Glomerular visceral epithelial cell (primary cell): Measurements from ENCODE around the gene TRAPPC10.
"Not testable (repeated sequence)": the region's sequence is repeated elsewhere in the genome, so short reads cannot be mapped to it uniquely, and the experiment has no call there.

ENCODE experiments used
- DNase-seq: peaks from one replicate; pipeline ENCODE4 v3.0.0-alpha.2; 2016; ENCODE audit errors: extremely low spot score

Gene TRAPPC10

DNA sequence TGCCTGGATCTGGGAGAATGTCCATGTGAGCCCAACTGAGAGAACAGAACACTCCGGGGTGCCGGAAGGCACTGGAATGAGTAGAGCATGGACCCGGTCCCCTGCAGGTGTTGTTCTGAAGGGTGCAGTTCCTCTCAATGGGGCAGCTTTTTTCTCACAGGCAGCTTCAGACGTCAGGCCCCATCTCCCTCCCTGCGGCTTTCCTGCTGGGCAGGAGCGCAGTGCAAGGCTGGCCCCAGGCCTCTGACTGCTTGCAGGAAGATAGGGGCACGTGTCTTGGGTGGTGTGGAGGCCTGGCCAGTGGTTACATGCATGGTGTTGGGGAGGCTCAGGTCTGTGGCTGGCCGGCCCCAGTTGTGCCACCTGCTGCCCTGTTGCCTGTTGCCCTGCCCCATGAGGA is 131.9 kb downstream of the TRAPPC10 start:
- not testable (repeated sequence) for DNase-seq

DNA sequence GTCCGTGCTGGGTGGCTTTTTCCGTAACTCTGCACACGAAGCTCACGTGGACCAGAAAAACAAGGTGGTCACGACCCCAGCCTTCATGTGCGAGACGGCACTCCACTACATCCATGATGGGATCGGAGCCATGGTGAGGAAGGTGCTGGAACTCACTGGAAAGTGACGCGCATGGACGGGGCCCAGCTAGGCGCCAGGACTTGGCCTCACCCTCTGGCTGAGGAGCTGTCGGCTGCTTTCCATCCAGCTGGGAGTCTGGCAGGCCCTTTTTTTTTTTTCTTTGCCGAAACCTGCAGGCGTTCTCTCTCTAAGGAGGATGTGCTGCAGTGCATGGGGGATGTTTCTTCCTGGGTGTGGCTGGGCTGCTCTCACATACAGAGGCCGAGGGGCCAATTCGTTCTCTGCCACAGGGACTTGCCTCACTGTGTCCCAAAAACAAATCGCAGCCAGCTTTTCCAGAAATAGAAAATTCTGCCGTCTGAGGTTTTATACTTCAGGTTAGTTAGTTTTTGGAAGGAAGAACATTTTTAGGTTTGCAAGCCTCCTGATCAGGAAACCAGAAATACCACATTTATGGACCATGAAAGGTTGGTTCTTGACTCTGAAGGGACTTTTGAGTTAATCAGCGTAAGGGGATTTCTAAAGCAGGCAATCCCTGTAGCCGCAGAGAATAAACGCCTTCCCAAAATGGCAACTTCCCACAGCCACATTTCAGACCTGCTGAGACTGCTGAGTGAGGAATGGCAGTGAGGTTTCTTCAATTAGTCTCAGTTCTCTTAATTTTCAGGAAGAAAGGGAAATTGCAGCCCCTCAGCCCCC is 132.9 kb downstream of the TRAPPC10 start:
- DNase-seq: not testable (repeated sequence)

DNA sequence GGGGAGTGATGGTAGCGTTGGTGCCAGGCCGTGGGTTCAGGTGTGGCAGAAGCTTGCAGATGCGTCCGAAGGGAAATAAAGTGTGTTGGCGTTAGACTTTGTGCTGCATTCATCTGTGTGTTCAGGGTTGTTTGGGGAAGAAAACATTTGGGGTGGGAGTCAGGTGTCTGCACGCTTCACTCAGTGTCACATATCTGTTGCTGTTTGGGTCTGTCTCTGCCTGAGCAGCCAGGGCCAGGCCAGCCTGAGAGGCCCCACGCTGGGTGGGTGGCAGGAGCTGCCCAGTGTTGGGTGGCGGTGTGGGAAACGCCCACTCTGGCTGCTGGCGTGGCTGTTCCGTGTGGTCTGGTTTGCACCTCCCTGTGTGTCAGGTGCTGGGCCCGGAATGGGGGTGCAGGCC is 133.5 kb downstream of the TRAPPC10 start:
- not testable (repeated sequence) for DNase-seq

DNA sequence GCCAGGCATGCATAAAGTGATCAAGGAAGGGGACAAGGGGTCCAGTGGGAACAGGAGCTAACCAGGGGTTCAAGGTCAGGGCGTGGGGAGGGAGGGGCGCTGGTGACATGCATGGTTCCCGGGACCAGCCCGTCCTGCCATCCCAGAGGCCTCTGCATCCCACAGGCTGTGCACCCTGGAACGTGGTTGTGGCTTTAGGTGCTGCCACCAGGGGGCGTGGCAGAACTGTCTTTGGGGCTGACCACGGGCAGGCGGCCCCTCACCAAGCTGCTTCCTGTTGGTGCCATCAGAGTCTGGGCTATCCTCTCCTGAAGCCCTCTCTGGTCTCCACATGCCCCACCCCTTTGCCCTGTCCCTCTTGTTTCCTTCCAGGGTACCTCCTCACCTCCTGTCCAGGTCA is 135.0 kb downstream of the TRAPPC10 start:
- not testable (repeated sequence) for DNase-seq

DNA sequence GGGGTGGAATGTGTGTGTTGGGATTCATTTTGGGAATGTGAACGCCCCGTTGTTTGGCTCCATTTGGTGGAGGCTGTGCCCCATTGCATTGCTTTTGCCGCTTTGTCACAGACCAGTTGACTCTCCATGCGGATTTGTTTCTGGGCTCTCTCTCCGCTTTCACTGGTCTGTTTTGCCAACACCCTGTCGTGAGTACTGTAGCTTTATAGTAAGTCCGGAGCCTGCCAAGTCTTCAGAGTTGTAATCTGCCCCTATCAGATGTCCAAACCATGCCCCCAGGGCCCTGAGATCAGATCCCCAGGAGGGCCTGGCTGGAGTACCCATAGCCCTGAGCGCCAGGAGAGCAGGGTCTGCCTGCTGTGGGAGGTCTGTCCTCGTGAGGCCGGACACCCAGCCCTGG is 138.1 kb downstream of the TRAPPC10 start:
- DNase-seq: not testable (repeated sequence)

- DNase-seq: not testable (repeated sequence)
Measured at GRCh38 chr21:44153214-44153888, 141.2 kb downstream of the TRAPPC10 start.

DNA sequence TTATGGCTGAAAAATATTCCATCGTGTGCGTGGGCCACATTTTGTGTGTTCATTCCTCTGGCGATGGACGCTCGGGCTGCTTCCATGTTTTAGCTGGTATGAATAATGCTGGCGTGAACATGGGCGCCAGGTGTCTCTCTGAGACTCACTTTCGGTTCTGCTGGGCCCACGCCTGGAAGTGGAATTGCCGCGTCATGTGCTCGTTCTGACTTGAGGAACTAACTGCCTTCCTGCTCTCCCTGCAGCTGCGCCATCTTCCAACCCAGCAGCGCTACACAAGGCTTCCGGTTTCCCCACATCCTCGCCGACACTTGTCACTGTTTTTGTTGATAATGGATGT is 141.8 kb downstream of the TRAPPC10 start:
- DNase-seq: not testable (repeated sequence)

DNA sequence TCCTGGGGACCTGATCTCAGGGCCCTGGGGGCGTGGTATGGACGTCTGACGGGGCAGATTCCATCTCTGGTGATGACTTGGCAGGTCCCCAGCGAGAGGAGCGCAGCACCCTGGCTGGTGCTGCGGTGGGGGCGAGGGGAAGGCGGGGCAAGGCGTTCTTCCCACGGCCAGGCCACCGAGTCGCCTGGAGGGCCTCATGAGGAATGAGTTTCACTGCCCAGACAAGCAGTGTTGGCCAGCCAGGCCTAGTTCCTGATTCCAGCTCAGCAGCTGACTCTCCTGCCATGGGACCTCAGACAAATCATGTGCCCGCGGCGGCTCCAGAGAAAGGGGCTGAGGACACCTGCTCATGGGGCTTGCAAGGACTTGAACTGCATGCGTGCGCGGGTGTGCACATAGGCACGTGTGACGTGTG is 142.7 kb downstream of the TRAPPC10 start:
- DNase-seq: not testable (repeated sequence)

DNA sequence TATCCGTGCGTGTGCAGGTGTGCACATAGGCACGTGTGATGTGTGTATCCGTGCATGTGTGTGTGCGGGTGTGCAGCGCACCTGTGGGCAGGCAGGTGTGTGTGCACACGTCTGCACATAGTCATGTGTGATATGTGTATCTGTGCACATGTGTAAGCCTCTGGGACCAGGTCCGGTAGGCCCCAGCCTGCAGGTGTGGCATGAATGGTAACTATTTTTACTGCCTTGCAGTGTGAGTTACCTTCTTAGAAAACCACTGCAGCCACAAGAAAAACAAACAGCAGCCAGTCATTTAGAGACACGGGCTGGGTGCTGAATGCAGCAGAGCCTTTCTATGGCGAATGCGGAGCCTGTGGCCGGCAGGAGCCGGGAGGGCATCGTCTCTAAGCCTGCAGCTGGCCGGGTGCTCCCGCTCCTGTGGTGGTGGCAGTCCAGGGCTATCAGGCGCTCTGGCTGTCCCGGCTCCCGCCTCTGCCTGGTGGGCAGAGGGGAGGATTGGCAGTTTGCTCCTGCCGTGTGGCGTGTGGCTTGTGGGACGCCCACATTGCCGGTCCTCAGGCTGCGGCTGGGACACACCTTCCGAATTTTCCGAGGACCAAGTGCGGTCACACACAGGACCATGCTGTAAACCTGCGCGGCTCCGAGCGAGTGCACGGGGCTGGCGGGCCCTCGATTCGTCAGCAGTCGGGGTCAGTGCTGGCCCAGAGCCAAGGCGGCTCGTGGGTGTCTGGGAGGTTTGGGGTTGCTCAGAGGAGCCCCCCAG is 143.3 kb downstream of the TRAPPC10 start:
- not testable (repeated sequence) for DNase-seq

DNA sequence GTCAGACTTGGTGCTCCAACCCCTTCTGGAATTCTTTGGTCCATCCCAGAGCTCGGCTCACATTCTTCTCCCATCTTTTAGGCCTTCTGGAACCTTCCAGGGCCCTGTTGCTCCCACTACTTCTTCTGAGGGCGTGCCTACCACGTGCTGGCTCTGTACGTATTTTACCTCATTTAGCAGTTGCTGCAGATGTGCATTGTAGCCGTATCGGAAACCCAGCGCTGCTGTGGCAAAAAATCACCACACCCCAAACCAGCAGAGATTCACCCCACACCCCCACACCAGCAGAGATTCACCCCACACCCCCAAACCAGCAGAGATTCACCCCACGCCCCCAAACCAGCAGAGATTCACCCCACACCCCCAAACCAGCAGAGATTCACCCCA is 143.9 kb downstream of the TRAPPC10 start:
- not testable (repeated sequence) for DNase-seq
